DLD1 (cell line): ENCODE measurements around the gene ADCK1.
"Not testable (repeated sequence)": the region's sequence is repeated elsewhere in the genome, so short reads cannot be mapped to it uniquely, and the experiment has no call there.

Source experiments
- in situ Hi-C: cut with HindIII; loops from 2 replicates; pipeline ENCODE4 v1.10.0; 2017; ENCODE audit warnings: low sequenced_read_pairs

The ADCK1 gene

GRCh38 chr14:77809011-77809410 is 9.1 kb downstream of the ADCK1 start:
- in situ Hi-C loops, result no loop called here

GRCh38 chr14:77812028-77812427 is 12.1 kb downstream of the ADCK1 start:
- in situ Hi-C loops, result no loop called here

GRCh38 chr14:77812682-77813081 is 12.8 kb downstream of the ADCK1 start:
- in situ Hi-C loops, result not testable (repeated sequence)

- in situ Hi-C loops, result no loop called here
Observed at GRCh38 chr14:77822307-77822706, 22.4 kb downstream of the ADCK1 start.

GRCh38 chr14:77822741-77823140 is 22.8 kb downstream of the ADCK1 start:
- in situ Hi-C loops, result no loop called here

- in situ Hi-C loops, result no loop called here
Observed at GRCh38 chr14:77823378-77823777, 23.5 kb downstream of the ADCK1 start.

- in situ Hi-C loops, result no loop called here
Observed at GRCh38 chr14:77825895-77826519, 26.1 kb downstream of the ADCK1 start.

GRCh38 chr14:77830692-77831091 is 30.8 kb downstream of the ADCK1 start:
- in situ Hi-C loops, result no loop called here

- in situ Hi-C loops, result no loop called here
Observed at GRCh38 chr14:77832297-77832696, 32.4 kb downstream of the ADCK1 start.

GRCh38 chr14:77837926-77838325 is 38.0 kb downstream of the ADCK1 start:
- in situ Hi-C loops, result no loop called here

- in situ Hi-C loops, result no loop called here
Observed at GRCh38 chr14:77838831-77839511, 39.1 kb downstream of the ADCK1 start.

GRCh38 chr14:77843195-77843594 is 43.3 kb downstream of the ADCK1 start:
- in situ Hi-C loops, result no loop called here

GRCh38 chr14:77843651-77844050 is 43.7 kb downstream of the ADCK1 start:
- in situ Hi-C loops, result no loop called here

- in situ Hi-C loops, result no loop called here
Observed at GRCh38 chr14:77844802-77845201, 44.9 kb downstream of the ADCK1 start.

- in situ Hi-C loops, result no loop called here
Observed at GRCh38 chr14:77848031-77848430, 48.1 kb downstream of the ADCK1 start.

- in situ Hi-C loops, result no loop called here
Observed at GRCh38 chr14:77849711-77850110, 49.8 kb downstream of the ADCK1 start.

GRCh38 chr14:77853919-77854318 is 54.0 kb downstream of the ADCK1 start:
- in situ Hi-C loops, result no loop called here

GRCh38 chr14:77856941-77857340 is 57.0 kb downstream of the ADCK1 start:
- in situ Hi-C loops, result no loop called here

GRCh38 chr14:77859934-77860570 is 60.1 kb downstream of the ADCK1 start:
- in situ Hi-C loops, result no loop called here

GRCh38 chr14:77861201-77861600 is 61.3 kb downstream of the ADCK1 start:
- in situ Hi-C loops, result no loop called here

- in situ Hi-C loops, result no loop called here
Observed at GRCh38 chr14:77862154-77862786, 62.4 kb downstream of the ADCK1 start.

GRCh38 chr14:77864085-77864484 is 64.2 kb downstream of the ADCK1 start:
- in situ Hi-C loops, result no loop called here
